Measurements from ENCODE around the gene LCMT2.

GRCh38 chr15:43285609-43286037, 44.8 kb downstream of the LCMT2 start:
- no peak for TF ChIP-seq POLR2A (IDR thresholded peaks at IDR 0.05)
- TF ChIP-seq, protein P1, sequence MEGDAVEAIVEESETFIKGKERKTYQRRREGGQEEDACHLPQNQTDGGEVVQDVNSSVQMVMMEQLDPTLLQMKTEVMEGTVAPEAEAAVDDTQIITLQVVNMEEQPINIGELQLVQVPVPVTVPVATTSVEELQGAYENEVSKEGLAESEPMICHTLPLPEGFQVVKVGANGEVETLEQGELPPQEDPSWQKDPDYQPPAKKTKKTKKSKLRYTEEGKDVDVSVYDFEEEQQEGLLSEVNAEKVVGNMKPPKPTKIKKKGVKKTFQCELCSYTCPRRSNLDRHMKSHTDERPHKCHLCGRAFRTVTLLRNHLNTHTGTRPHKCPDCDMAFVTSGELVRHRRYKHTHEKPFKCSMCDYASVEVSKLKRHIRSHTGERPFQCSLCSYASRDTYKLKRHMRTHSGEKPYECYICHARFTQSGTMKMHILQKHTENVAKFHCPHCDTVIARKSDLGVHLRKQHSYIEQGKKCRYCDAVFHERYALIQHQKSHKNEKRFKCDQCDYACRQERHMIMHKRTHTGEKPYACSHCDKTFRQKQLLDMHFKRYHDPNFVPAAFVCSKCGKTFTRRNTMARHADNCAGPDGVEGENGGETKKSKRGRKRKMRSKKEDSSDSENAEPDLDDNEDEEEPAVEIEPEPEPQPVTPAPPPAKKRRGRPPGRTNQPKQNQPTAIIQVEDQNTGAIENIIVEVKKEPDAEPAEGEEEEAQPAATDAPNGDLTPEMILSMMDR (IDR thresholded peaks at IDR 0.05): peak; percentile 75 to 91 (median 84)
